ENCODE measurements around the gene RBCK1.
"Not testable (repeated sequence)": the region's sequence is repeated elsewhere in the genome, so short reads cannot be mapped to it uniquely, and the experiment has no call there.

Gene RBCK1

GRCh38 chr20:376089-376488 lies 32.0 kb upstream of the RBCK1 start:
- no peak for DNase-seq (ENCODE audit: low read depth)

- no peak for DNase-seq (ENCODE audit: low read depth)
These were observed 31.3 kb upstream of the RBCK1 start for GRCh38 chr20:376750-377149.

- not testable (repeated sequence) for DNase-seq (ENCODE audit: low read depth)
These were observed 30.5 kb upstream of the RBCK1 start for GRCh38 chr20:377578-377977.

GRCh38 chr20:378961-379336 lies 29.1 kb upstream of the RBCK1 start:
- DNase-seq (ENCODE audit: low read depth) = no peak

GRCh38 chr20:380763-381580 lies 27.1 kb upstream of the RBCK1 start:
- DNase-seq (ENCODE audit: low read depth) = peak; percentile 20

GRCh38 chr20:381581-382290 lies 26.4 kb upstream of the RBCK1 start:
- peak; percentile 34 for DNase-seq (ENCODE audit: low read depth)

- DNase-seq (ENCODE audit: low read depth) = no peak
These were observed 25.6 kb upstream of the RBCK1 start for GRCh38 chr20:382291-383115.

- no peak for DNase-seq (ENCODE audit: low read depth)
These were observed 24.2 kb upstream of the RBCK1 start for GRCh38 chr20:383889-384288.

- no peak for DNase-seq (ENCODE audit: low read depth)
These were observed 23.4 kb upstream of the RBCK1 start for GRCh38 chr20:384723-385122.

- no peak for DNase-seq (ENCODE audit: low read depth)
These were observed 22.7 kb upstream of the RBCK1 start for GRCh38 chr20:385448-385847.

- DNase-seq (ENCODE audit: low read depth) = not testable (repeated sequence)
These were observed 21.5 kb upstream of the RBCK1 start for GRCh38 chr20:386634-387033.

GRCh38 chr20:387520-387919 lies 20.6 kb upstream of the RBCK1 start:
- DNase-seq (ENCODE audit: low read depth) = no peak

- no peak for DNase-seq (ENCODE audit: low read depth)
These were observed 19.8 kb upstream of the RBCK1 start for GRCh38 chr20:388034-388994.

GRCh38 chr20:389220-389619 lies 18.9 kb upstream of the RBCK1 start:
- no peak for DNase-seq (ENCODE audit: low read depth)

- DNase-seq (ENCODE audit: low read depth) = no peak
These were observed 16.9 kb upstream of the RBCK1 start for GRCh38 chr20:391041-391711.

- DNase-seq (ENCODE audit: low read depth) = not testable (repeated sequence)
These were observed 14.8 kb upstream of the RBCK1 start for GRCh38 chr20:393296-393695.

- DNase-seq (ENCODE audit: low read depth) = no peak
These were observed 11.9 kb upstream of the RBCK1 start for GRCh38 chr20:396252-396618.

- DNase-seq (ENCODE audit: low read depth) = no peak
These were observed 11.3 kb upstream of the RBCK1 start for GRCh38 chr20:396619-397431.

- no peak for DNase-seq (ENCODE audit: low read depth)
These were observed 10.5 kb upstream of the RBCK1 start for GRCh38 chr20:397432-398237.
